GM18873 (cell line): ENCODE data around the gene ZNF211.

Source experiments
- ATAC-seq: cut with Tn5 transposase; IDR thresholded peaks from one replicate; pipeline ENCODE4 v1.9.1; 2021; ENCODE audit warnings: mild to moderate bottlenecking, moderate library complexity, moderate number of reproducible peaks; ENCODE audit not compliant: unreplicated experiment, low FRiP score

ZNF211 gene

GRCh38 chr19:57653689-57654088, 20.7 kb downstream of the ZNF211 start:
- ATAC-seq: no peak

DNA sequence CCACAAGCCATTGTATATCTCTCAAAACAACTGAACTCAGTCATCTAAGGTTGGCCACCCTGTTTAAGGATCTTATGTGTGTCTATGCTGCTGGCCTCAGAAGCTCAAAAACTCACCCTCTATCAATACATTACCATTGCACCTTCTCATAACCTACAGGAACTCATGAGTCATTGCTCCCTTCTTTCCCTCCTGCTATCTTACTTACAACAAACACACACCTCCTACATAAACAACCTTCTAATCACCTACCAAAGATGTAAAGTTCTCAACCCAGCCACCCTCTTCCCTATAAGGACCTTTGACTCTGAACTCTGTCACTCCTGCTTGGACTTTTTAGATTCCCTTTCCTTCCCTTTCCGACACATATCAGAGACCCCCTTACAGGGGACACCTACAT, 22.5 kb downstream of the ZNF211 start:
- no peak for ATAC-seq

DNA sequence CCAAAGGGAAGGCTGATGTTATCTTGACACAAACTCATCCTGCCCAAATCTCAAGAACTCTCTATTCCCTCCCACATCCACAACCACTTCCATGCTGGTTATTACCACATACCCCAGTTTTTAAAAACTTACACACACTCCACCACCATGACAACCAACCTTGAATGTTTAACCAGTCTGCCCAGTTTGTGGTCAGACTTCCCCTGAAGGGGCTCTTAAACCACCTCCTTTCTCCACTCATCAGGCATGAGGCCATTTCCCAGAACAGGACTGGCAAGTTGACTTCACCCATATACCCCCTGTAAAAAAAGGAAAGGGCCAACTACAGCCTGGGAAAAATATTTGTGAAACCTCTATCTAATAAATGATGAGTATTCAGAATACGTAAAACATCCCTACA, 23.4 kb downstream of the ZNF211 start:
- ATAC-seq: no peak

- no peak for ATAC-seq
Measured at GRCh38 chr19:57664269-57665127, 31.5 kb downstream of the ZNF211 start.

- no peak for ATAC-seq
Measured at GRCh38 chr19:57665261-57665806, 32.4 kb downstream of the ZNF211 start.

DNA sequence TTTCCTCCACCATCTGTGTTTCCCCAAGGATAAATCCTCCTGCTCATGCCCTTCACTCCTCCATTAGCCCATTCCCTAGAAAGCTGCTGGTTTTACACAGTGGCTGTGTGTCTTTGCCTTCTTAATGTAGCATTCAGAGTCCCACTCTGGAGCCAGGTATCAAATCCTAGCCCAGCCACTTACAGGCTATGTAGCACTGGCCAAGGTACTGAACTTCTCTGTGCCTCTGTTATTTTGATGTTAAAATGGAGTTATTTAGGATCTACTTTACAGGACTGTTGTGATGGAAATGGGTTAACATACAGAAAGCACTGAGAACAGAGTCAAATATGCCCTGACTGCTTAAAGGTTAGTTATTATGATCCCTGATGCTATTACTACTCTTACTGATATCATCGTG, 34.3 kb downstream of the ZNF211 start:
- ATAC-seq: no peak

DNA sequence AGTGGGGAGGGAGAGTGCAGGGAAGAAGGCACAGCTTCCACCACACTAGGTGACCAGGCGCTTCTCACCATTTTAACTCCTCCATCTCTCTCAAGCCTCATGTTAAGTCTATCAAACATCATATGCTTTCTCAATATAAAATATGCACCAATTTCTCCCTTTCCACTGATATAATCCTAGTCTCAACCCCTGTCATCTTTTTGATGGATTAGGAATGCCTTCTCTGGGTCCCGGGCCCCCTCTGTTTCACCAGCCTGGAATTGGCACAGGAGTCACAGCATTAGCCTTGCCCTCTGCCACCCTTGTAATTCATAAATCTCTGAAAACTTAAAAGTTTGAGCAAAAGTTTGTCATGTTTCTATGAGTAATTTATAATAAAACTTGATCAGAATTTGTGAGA, 35.7 kb downstream of the ZNF211 start, which contains the start of gene ZSCAN4:
Gene ZSCAN4, plus strand, starts transcription at position 301 of the 400 bp plus-strand sequence. CDS start 7,211 bp downstream, outside the sequence.
- ATAC-seq: no peak

DNA sequence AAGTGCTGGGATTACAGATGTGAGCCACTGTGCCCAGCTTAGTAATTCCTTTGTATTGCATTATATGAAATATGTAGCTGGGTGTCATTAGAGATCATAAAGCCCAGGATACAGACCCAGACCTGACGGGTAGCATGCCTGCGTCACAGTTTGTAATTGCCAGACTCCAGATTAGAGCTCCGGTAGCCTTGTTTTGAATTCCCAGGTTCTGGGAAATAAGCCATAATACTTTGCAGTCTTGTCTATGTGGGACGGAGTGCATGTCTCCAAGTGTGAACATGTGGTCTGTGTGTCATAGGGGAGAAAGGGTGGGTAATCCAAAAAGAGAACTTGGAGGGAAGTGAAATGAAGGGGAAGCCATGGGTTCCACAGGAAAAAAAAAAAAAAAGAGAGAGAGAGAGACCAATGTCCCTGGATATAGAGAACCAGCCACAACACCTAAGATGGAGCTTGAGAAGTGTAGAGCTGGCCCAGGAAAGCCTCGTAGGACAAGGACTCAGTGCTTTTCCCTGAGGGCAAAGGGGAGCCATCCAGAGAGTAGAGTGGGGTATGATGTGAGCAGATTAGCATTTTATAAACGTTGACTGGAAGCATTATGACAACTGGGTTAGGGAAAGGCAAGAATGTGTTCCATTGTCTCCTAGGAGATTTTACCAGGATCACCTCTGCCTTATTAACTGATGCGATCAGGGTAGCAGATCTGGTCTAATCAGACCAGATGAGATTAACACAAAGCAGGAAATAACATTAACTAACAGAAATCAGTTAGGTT, 38.3 kb downstream of the ZNF211 start:
- ATAC-seq: no peak

GRCh38 chr19:57672466-57672865, 39.5 kb downstream of the ZNF211 start:
- no peak for ATAC-seq

DNA sequence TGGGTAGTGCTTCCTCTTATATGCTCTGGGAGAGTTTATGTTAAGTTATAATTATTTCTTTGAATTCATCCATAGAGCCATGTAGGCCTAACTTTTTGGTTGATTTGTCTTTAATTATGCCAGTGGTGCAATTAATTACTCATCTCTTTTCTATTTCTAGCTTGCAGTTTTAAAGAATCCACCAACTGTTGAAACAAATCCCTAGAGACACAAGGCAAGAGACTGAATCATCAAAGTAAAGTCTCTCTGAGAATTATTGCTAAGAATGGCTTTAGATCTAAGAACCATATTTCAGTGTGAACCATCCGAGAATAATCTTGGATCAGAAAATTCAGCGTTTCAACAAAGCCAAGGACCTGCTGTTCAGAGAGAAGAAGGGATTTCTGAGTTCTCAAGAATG, 42.9 kb downstream of the ZNF211 start:
- ATAC-seq: no peak

- no peak for ATAC-seq
Measured at GRCh38 chr19:57682226-57682766, 49.3 kb downstream of the ZNF211 start.

GRCh38 chr19:57686727-57687126, 53.8 kb downstream of the ZNF211 start:
- no peak for ATAC-seq

DNA sequence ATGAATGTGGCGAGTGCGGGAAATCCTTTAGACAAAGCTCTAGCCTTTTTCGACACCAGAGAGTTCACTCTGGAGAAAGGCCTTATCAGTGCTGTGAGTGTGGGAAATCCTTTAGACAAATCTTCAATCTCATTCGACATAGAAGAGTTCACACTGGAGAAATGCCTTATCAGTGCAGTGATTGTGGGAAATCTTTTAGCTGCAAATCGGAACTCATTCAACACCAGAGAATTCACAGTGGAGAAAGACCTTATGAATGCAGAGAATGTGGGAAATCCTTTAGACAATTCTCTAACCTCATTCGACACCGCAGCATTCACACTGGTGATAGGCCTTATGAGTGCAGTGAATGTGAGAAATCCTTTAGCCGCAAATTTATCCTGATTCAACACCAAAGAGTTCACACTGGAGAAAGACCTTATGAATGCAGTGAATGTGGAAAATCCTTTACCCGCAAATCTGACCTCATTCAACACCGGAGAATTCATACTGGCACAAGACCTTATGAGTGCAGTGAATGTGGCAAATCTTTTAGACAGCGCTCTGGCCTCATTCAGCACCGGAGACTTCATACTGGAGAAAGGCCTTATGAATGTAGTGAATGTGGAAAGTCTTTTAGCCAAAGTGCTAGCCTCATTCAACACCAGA, 54.5 kb downstream of the ZNF211 start:
- no peak for ATAC-seq

GRCh38 chr19:57688011-57688763, 55.2 kb downstream of the ZNF211 start:
- no peak for ATAC-seq

- no peak for ATAC-seq
Measured at GRCh38 chr19:57689750-57690149, 56.8 kb downstream of the ZNF211 start.
